Smooth muscle cell (in vitro differentiated cells): ENCODE measurements around the gene CPTP. TPM values are rescaled to one million over a fixed set of nuclear protein-coding genes. Genes with fewer than 3 reads are reported as not detected.

ENCODE experiments used
- DNase-seq: peaks from one replicate; lab custom pipeline; 2025; ENCODE audit not compliant: unreplicated experiment; lab: John Stamatoyannopoulos, UW
- H2AFZ ChIP-seq: fragments of 200-600 bp; sonication (generic); 2 replicates; pipeline ENCODE4 v1.6.0; 2016; ENCODE audit warnings: antibody characterized with exemption, low read depth, mild to moderate bottlenecking
- H3F3A ChIP-seq: fragments of 200-600 bp; sonication (generic); 2 replicates; pipeline ENCODE4 v1.6.0; 2017; ENCODE audit warnings: antibody characterized with exemption, low read depth
- H3K27ac ChIP-seq: fragments of 200-600 bp; sonication (generic); 2 replicates; pipeline ENCODE4 v1.5.1; 2016; ENCODE audit warnings: low read depth, mild to moderate bottlenecking
- H3K27me3 ChIP-seq: fragments of 200-600 bp; sonication (generic); 2 replicates; pipeline ENCODE4 v1.6.1; 2016; ENCODE audit warnings: low read depth, mild to moderate bottlenecking
- H3K36me3 ChIP-seq: fragments of 200-600 bp; sonication (generic); 2 replicates; pipeline ENCODE4 v1.5.1; 2016; ENCODE audit warnings: low read depth
- H3K4me1 ChIP-seq: fragments of 200-600 bp; sonication (generic); 2 replicates; pipeline ENCODE4 v1.5.1; 2016; ENCODE audit warnings: low read depth
- H3K4me2 ChIP-seq: fragments of 200-600 bp; sonication (generic); 2 replicates; pipeline ENCODE4 v1.6.0; 2016; ENCODE audit warnings: mild to moderate bottlenecking
- H3K4me3 ChIP-seq: fragments of 200-600 bp; sonication (generic); 2 replicates; pipeline ENCODE4 v1.5.1; 2016; ENCODE audit warnings: mild to moderate bottlenecking
- H3K79me2 ChIP-seq: fragments of 200-600 bp; sonication (generic); 2 replicates; pipeline ENCODE4 v1.6.0; 2016; ENCODE audit warnings: low read depth, mild to moderate bottlenecking
- H3K9ac ChIP-seq: fragments of 200-600 bp; sonication (generic); 2 replicates; pipeline ENCODE4 v1.6.0; 2016; ENCODE audit warnings: low read depth
- H3K9me3 ChIP-seq: fragments of 200-600 bp; sonication (generic); replicated peaks from 2 replicates; pipeline ENCODE4 v1.5.1; 2016; ENCODE audit warnings: low read depth
- H4K20me1 ChIP-seq: fragments of 200-600 bp; sonication (generic); 2 replicates; pipeline ENCODE4 v1.6.0; 2016; ENCODE audit warnings: low read depth
- WGBS: methylation state at CpG from one replicate; pipeline ENCODE4 v1.1.7; 2016; ENCODE audit warnings: low lambda C conversion rate; 5-methylcytosine and 5-hydroxymethylcytosine counted together
- polyA plus RNA-seq: library from polyadenylated mRNA; unstranded; fragments of >200 nt; fragmentation: Nextera tagmentation; extraction: Ambion mirVana; gene quantifications from 2 replicates; pipeline ENCODE4 v1.2.1, GENCODE V29; 2016
- total RNA-seq: library from RNA; depleted of rRNA; stranded (reverse); fragments of >200 nt; gene quantifications from 2 replicates; pipeline ENCODE4 v1.2.3, GENCODE V29; 2014
- TF ChIP-seq, protein P1 (sequence below): fragments of 200-600 bp; sonication (generic); IDR thresholded peaks from 2 replicates; pipeline ENCODE4 v1.5.1; 2017; ENCODE audit warnings: borderline replicate concordance, mild to moderate bottlenecking, antibody characterized with exemption; ENCODE audit not compliant: insufficient read depth, poor library complexity, severe bottlenecking

CPTP gene
- total and polyA plus RNA-seq, 2 experiments from 2014 or later = 16.2 to 34.3 TPM

DNA sequence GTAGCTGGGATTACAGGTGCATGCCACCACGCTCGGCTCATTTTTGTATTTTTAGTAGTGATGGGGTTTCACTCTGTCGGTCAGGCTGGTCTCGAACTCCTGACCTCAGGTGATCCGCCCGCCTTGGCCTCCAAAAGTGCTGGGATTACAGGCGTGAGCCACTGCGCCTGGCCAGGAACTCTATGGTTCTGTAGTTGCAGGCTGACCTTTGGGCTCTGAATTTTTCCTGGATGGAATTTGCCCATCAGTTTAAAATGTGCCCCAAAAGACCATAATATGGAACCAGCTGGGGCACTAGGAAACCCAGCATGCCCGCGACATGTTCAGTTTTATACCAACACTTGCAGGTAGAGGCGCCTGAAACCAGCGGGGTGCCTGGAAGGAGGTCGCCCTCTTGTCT, 46.0 kb upstream of the CPTP start:
- no peak overlapping the region for H3K9ac ChIP-seq
- H3K27ac ChIP-seq = no peak overlapping the region
- no peak overlapping the region for H2AFZ ChIP-seq
- no peaks in the 10 kb centered on the region for H3K79me2 ChIP-seq
- H3F3A ChIP-seq = no peaks in the 10 kb centered on the region
- H3K4me3 ChIP-seq = no peak overlapping the region
- TF ChIP-seq, protein P1, sequence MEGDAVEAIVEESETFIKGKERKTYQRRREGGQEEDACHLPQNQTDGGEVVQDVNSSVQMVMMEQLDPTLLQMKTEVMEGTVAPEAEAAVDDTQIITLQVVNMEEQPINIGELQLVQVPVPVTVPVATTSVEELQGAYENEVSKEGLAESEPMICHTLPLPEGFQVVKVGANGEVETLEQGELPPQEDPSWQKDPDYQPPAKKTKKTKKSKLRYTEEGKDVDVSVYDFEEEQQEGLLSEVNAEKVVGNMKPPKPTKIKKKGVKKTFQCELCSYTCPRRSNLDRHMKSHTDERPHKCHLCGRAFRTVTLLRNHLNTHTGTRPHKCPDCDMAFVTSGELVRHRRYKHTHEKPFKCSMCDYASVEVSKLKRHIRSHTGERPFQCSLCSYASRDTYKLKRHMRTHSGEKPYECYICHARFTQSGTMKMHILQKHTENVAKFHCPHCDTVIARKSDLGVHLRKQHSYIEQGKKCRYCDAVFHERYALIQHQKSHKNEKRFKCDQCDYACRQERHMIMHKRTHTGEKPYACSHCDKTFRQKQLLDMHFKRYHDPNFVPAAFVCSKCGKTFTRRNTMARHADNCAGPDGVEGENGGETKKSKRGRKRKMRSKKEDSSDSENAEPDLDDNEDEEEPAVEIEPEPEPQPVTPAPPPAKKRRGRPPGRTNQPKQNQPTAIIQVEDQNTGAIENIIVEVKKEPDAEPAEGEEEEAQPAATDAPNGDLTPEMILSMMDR = no peak
- no peaks in the 10 kb centered on the region for H3K27me3 ChIP-seq
- DNase-seq = no peak
- 91% methylated on average over 13 of the region's 13 CpGs for WGBS
- no peaks in the 10 kb centered on the region for H3K9me3 ChIP-seq
- peaks cover 7% of the 10 kb centered on the region for H3K4me1 ChIP-seq
- H3K4me2 ChIP-seq = no peak overlapping the region
- no peaks in the 10 kb centered on the region for H3K36me3 ChIP-seq
- no peaks in the 10 kb centered on the region for H4K20me1 ChIP-seq

DNA sequence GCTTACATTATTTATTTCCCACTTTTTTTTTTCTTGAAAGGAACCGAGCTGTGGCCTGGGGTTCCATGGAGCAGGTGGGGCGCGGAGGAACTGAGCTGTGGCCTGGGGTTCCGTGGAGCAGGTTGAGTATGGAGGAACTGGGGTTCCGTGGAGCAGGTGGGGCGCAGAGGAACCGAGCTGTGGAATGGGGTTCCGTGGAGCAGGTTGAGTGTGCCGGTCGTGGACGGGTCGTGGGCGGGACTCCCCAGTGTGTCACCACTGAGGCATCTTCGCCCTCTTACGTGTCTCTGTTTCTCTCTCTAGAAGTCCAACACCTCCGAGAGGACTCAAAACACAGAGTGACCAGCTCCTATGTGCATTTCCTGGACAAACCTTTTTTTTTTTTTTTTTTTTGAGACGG, 45.6 kb upstream of the CPTP start:
- Histone ChIP-seq H3K9ac (no peak overlapping the region), H2AFZ (no peak overlapping the region), H3K27ac (no peak overlapping the region), H3K27me3 (no peaks in the 10 kb centered on the region), H3K9me3 (no peaks in the 10 kb centered on the region), H3K4me2 (no peak overlapping the region), H4K20me1 (no peaks in the 10 kb centered on the region), H3F3A (no peaks in the 10 kb centered on the region), H3K4me3 (no peak overlapping the region), H3K79me2 (no peaks in the 10 kb centered on the region), H3K4me1 (peaks cover 6% of the 10 kb centered on the region), H3K36me3 (no peaks in the 10 kb centered on the region)
- no peak for DNase-seq
- 75% methylated on average over 14 of the region's 17 CpGs for WGBS
- TF ChIP-seq, protein P1 = no peak

DNA sequence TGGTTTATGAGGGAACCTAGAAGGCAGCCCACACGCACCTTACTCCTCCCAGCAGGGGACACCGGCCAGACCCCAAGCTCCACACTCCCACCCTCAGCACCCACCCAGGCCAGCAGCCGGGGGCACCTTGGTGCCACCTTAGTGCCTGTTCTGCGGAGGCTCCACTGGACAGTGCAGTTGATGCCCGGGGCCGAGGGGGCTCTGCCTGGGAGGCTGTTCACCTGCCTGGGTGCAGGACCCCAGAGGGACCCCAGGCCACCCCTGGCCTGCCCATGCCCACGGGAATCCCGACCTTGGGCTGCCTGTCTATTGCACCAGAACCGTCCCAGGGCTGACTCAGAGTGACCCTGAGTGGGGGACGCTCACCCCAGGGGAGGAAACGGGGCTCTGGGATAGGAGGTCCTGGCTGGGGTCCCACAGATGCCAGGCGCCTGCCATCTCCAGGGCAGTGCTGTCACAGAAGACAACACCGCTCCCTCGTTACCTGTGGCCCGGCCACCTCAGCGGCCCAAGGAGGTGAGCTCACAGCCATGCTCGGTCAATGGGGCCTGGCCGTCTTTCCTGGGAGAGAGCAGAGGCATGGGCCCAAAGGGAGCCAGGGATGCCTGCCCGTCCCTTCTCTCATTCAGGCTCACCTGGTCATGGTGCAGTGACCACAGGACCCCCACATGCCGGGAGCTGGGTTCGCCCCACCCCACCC, 43.7 kb upstream of the CPTP start:
- Histone ChIP-seq H3K4me2 (no peak overlapping the region), H3K36me3 (no peaks in the 10 kb centered on the region), H4K20me1 (no peaks in the 10 kb centered on the region), H2AFZ (no peak overlapping the region), H3F3A (no peaks in the 10 kb centered on the region), H3K79me2 (no peaks in the 10 kb centered on the region), H3K27ac (no peak overlapping the region), H3K4me3 (no peak overlapping the region), H3K27me3 (no peaks in the 10 kb centered on the region), H3K4me1 (no peaks in the 10 kb centered on the region), H3K9me3 (no peaks in the 10 kb centered on the region), H3K9ac (no peak overlapping the region)
- 95% methylated on average over 20 of the region's 21 CpGs for WGBS
- TF ChIP-seq, protein P1 = no peak
- DNase-seq = no peak

GRCh38 chr1:1281533-1282321, 42.9 kb upstream of the CPTP start:
- Histone ChIP-seq H3K27ac (no peak overlapping the region), H3K27me3 (no peaks in the 10 kb centered on the region), H3K9ac (no peak overlapping the region), H3K9me3 (no peaks in the 10 kb centered on the region), H3K4me3 (no peak overlapping the region), H3F3A (no peaks in the 10 kb centered on the region), H4K20me1 (no peaks in the 10 kb centered on the region), H2AFZ (no peak overlapping the region), H3K79me2 (no peaks in the 10 kb centered on the region), H3K4me2 (no peak overlapping the region), H3K36me3 (no peaks in the 10 kb centered on the region), H3K4me1 (no peaks in the 10 kb centered on the region)
- TF ChIP-seq, protein P1 = no peak
- no peak for DNase-seq
- WGBS = 86% methylated on average over 25 of the region's 26 CpGs
